ENCODE results near the gene GRAMD1A. TPM values are rescaled to one million over a fixed set of nuclear protein-coding genes. Genes with fewer than 3 reads are reported as not detected.

GRAMD1A gene
- total RNA-seq, 1 donor from 2014 or later, result 29.6 TPM

DNA sequence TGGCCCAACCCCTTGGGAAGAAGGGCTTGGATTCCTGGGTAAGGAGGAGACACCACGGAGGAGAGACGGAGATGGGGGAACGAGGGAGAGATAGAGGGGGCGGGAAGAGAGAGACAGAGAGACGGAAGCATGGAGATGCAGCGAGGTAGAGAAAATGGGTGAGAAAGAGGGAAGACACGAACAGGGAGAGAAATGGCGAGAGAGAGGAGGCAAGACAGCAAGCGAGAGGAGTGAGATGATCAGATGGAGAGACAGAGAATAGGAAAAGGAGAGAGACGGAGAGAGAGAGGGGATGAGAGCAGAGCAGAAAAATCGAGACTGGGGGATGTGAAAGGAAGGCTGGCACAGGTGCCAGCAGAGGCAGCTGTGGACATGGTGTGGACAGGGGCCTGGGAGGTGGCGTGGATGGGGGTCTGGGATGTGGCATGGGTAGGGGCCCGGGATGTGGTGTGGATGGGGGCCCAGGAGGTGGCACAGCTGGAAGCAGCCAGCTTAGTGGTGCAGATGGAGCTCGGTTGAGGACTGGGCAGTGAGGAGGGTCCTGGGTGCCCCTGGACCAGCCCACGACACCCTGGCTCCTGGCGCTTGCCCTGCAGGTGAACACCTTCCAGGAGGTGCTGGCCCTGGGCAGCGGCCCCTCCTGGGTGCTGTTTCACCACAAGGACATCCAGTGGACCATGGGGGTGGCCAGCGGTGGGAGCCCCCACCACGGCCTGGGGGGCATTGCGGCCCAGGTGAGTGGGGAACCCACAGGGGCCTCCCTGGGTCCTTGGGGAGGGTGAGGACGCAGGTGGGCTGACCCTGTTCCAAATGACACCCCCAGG, 75.3 kb downstream of the GRAMD1A start:
- no peak for DNase-seq

DNA sequence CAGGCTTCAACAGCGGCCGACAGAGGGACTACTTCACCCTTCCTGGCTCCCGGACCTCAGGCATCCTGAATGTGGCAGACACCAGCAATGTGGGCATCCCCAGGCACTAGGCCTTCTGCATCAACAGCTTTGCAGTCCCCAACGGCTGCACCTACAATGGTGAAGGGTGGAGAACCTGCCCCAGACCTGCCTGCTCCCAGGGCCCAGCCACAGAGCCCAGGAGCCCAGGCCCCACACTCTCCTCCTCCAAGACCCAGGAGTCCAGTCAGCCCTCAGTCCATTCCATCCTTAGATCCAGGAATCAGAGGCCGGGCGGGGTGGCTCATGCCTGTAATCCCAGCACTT, 75.9 kb downstream of the GRAMD1A start:
- no peak for DNase-seq

Other genes starting within 250 kb of the GRAMD1A start
- 12.2 TPM for gene ZNF599, start 227.1 kb upstream of the GRAMD1A start, total RNA-seq
- 9.8 TPM for gene ZNF30, start 73.4 kb upstream of the GRAMD1A start, total RNA-seq
- 19.0 TPM for gene ZNF792, start 36.1 kb upstream of the GRAMD1A start, total RNA-seq
- gene SCN1B, start 30.1 kb downstream of the GRAMD1A start, total RNA-seq, result 1.1 TPM
- not detected for gene HPN, start 41.4 kb downstream of the GRAMD1A start, total RNA-seq
- gene FXYD3, start 115.5 kb downstream of the GRAMD1A start, total RNA-seq, result not detected
- 14.2 TPM for gene LGI4, start 134.7 kb downstream of the GRAMD1A start, total RNA-seq
- not detected for gene FXYD1, start 138.5 kb downstream of the GRAMD1A start, total RNA-seq
- 24.0 TPM for gene FXYD7, start 142.9 kb downstream of the GRAMD1A start, total RNA-seq
- not detected for gene FXYD5, start 154.4 kb downstream of the GRAMD1A start, total RNA-seq
- not detected for gene FAM187B, start 228.4 kb downstream of the GRAMD1A start, total RNA-seq
- gene LSR, start 248.7 kb downstream of the GRAMD1A start, total RNA-seq, result 3.1 TPM